DMS153 (cell line): ENCODE results near the gene MDM4.

ENCODE experiments used
- DNase-seq: peaks from one replicate; lab custom pipeline; 2025; lab: John Stamatoyannopoulos, UW

Gene MDM4

DNA sequence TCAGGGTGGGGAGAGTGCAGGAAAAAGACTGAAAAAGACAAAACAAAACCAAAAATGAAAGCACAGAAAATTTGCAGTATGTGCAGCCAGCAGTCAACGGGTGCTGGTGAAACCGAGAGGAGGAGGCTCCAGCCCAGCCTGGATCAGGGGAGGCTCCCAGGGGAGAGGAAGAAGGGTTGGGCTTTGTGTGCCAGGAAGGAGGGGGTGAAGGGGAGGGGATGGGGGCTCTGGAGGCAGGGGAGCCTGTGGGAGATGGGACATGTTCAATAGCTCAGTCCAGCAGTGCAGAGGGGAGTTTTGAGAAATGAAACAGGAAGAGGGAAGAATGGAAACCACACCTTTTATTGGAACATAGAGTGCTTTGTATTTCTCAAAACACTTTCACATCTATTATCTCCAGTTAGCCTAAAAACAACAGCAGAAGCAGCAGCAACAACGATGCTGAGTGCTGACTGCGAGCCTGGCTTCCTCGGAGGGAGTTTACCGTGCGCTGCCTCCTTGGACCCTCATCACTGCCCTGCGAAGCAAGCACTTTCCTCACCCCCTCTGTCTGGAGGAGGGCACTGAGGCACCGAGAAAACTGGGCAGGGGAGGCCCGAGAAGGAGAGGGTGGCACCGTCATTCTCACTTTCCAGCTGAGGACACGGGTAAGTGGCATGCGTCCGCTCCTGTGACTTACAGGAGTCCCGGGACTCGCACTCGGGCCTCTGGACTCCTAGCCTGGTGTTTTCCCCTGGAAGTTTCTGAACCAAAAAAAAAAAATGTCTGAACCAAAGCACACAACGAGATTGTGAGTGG lies 62.9 kb downstream of the MDM4 start:
- peak; percentile 64 for DNase-seq

DNA sequence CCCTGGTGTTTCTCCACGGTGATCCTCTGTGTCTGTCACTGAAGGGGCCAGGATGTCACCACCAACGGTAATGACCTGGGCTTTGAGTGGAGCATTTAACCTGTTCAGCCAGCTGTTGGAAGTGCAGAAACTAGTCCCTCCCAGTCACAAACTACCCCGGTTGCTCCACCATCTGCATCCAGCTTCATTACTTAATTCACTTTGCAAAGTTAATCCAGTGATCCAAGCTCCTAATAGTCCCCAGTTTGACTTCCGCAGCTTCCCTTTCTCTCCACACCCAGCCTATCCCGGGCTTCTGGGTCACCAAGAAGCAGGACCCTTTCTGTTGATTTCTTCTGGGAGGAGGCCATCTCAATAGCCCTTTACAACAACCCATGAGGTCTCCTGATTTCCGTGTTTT lies 63.5 kb downstream of the MDM4 start:
- no peak for DNase-seq

GRCh38 chr1:204580862-204581261 lies 64.7 kb downstream of the MDM4 start:
- DNase-seq, result no peak

DNA sequence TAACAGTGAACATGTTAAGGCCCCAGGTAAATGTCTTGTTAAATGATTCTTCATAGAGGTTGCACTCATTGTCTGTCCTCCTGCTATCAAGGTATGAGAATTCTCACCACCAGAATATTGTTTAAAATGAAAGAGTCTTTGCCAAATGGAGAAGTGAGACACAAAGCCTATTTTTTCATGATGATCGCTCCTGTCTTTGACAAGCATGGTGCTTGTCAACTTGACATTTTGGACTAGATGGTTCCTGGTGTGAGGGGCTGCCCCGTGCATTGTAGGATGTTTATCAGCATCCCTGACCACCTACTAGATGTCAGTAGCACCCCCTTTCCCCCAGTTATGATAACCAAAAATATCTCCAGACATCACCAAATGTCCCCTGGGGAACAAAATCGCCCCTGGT lies 65.6 kb downstream of the MDM4 start:
- no peak for DNase-seq

- peak; percentile 95 for DNase-seq
These were observed 67.9 kb downstream of the MDM4 start for GRCh38 chr1:204583909-204584632.

DNA sequence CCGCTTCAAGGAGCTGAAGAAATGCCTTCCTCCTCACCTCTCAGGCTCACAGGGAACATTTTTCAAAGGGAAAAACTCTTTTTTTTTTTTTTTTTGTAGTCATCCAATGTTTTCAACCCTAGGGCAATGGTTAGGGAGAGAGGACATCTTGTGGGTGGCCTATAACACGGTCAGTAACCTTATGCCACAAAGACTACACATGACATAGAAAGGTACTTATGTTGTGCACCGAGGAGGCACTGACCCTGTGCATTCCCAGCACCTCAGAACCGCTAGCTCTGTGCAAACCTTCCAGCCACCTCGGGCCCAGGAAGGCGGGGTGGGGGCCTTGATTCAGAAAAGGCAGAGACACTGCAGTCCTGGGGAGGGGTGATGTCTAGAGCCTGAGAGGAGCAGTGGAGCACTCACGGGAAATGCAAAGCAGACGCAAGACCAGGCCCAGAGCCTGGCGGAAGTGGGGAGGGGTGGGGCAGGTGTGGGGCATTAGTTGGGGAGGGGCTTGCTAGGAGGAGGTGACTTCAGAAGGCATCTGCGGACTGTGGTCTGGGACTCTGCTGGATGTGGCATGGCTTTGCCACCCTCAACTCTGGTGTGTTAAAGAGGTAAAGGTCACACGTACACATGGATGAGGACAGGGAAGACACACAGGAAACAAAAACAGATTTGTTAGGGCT lies 68.6 kb downstream of the MDM4 start:
- peak; percentile 76 for DNase-seq

DNA sequence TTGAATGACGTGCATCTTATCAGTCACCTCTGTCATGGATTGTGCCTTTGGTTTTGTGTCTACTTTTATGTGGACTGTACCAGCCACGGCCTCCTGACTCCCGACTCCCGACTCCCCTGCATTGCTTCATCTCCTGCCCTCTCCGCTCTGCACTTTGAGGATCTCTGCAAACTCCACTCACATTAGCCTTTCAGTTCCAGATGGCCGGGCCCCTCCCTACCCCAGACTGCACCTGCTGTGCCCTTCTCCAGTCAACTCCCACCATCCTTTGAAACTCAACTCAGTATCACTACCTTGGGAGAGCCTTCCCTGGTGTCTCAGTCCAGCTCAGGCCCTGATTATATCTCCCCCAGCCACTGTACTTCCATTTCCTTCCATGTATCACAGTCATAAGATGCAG lies 71.4 kb downstream of the MDM4 start:
- DNase-seq, result no peak

DNA sequence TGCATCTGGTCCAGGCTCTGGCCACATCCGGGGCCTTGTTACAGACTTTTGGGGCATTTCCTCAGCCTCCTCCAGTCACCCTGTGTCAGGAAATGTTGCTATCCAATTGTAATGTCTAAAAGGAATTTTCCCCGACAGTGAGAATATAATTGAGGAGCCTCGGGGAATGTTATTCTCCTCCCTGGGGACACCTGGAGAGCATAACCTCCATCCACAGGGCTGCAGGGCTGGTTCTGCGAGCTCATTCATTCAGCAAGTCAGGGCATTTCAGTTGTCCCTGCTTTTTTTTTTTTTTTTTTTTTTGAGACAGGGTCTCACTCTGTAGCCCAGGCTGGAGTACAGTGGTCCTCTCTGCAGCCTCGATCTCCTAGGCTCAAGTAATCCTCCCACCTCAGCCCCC lies 72.6 kb downstream of the MDM4 start:
- no peak for DNase-seq

- DNase-seq, result no peak
These were observed 73.3 kb downstream of the MDM4 start for GRCh38 chr1:204589409-204590038.

GRCh38 chr1:204591473-204592090 lies 75.4 kb downstream of the MDM4 start:
- DNase-seq, result no peak

DNA sequence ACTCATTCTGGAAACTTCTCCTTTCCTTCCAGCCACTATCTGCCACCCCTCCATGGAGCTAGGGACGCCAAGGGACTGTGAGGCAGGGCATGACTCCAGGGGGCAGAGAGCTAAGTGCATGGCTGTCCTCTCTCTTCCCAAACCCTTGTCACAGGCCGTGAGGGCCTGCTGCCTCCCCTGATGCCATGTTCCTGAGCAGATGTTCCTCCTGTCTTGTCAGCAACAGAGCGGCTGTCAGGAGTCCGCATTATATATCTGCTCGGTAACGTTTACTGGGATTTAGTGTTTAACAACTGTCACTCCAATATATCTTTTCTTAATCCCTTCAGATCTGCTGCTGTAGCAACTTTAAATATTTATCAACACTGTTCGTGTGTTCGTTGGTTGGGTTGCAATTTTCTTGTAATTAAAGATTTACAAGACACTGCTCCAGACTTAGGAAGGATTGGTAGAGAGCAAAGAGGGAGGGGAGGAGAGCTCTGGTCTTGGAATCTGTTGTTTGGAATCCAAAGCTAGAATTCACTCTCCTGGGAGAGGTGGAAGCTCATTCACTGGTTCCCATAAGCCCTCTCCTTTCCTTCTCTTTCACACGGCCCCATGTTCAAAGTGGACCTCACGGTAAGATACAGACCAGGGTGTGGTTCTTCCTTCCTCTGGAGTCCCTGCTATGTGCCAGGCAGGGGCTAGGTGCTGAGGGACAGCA lies 76.2 kb downstream of the MDM4 start:
- no peak for DNase-seq

- no peak for DNase-seq
These were observed 82.2 kb downstream of the MDM4 start for GRCh38 chr1:204598319-204598969.

DNA sequence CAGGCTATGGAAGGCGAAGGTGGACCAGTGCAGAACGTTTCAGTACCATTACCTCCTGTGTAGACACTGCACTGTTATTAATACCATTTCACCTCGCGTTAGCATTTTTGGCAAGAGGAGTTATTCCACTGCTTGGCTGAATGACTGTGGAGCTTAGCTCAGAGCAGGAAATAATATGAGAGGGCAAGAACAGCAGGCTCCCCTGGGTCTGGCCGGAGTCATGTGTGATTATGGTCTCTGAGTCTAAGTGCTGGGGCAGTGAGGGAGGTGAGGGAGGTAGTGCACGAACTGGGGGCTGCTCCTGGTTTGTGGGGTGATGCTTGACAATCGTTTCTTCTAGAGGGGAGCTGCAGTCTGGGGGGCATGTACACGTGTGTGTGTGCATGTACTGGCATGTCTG lies 82.9 kb downstream of the MDM4 start:
- DNase-seq, result no peak

DNA sequence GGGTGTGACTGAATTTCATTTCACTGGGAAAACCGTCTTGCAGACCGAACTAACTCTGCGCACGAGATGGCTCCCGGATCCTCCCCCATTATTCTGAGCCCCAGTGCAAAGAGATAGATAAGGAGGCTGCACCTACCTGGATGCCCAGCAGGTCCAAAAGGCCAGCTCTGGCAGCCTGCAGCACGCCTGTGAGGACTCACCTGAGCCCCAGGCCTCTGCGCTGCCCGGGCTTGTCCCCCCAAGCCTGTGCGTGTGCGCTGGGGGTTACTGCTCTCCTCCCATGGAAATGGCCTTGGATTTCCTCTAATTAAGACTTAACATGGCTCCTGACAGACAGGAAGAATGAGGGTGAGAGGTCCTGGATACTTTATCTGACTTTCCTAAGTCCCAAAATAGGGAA lies 83.4 kb downstream of the MDM4 start:
- no peak for DNase-seq

GRCh38 chr1:204600203-204600602 lies 84.0 kb downstream of the MDM4 start:
- no peak for DNase-seq

GRCh38 chr1:204600968-204601367 lies 84.8 kb downstream of the MDM4 start:
- DNase-seq, result no peak

GRCh38 chr1:204602111-204602579 lies 85.9 kb downstream of the MDM4 start:
- no peak for DNase-seq

DNA sequence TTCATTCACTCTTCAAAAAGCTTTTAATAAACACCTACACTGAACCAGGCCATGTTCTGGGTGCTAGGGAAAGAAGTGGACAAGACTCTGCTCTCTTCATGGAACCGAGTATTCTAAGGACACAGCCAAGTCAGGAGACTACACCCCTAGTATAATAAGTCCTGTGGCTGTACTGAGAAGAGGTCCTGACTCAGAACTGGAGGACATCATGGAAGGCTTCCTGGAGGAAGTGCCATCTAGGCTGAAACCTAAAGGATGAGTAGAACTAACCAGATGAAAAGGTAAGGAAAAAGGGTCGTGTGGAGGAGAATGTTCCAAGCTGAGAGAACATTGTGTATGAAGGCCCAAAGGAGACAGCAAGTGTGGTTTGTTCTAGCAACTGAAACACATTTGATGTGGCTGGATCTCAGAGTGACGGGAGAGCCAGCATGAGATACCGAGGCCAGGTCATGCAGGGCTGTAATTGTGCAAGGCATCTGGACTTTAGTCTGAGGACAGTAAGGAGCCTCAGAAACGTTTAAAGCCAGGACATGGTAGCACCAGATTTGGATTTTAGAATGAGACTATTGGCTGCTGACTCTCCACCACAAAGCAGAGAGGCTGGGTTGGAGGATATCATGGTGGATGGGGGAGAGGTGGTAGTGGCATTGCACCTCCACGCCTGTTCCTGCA lies 86.8 kb downstream of the MDM4 start:
- no peak for DNase-seq

GRCh38 chr1:204605791-204606190 lies 89.6 kb downstream of the MDM4 start:
- no peak for DNase-seq
